GM12874 (cell line): Measurements from ENCODE around the gene SGO2.

Experiments used
- TF ChIP-seq, protein P1 (sequence below): IDR thresholded peaks from 2 replicates; pipeline ENCODE4 v1.5.1; 2011; ENCODE audit warnings: low read depth, mild to moderate bottlenecking, control low read depth, low read length, moderate library complexity; ENCODE audit not compliant: insufficient read depth

The SGO2 gene

DNA sequence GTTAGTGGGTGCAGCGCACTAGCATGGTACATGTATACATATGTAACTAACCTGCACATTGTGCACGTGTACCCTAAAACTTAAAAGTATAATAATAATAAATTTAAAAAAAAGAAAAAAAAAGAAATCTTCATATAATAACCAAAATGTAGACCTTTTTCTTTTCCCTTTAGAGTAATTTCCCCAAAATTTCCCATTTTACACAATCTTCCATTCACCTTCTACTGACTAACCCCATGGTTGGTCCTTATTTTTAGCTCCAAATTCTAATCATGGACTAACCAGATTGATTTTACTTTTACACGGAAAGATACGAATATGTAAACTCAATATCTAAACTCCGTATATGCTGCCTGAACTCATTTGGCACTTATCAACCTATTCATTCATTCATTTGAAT, 23.8 kb upstream of the SGO2 start:
- TF ChIP-seq, protein P1, sequence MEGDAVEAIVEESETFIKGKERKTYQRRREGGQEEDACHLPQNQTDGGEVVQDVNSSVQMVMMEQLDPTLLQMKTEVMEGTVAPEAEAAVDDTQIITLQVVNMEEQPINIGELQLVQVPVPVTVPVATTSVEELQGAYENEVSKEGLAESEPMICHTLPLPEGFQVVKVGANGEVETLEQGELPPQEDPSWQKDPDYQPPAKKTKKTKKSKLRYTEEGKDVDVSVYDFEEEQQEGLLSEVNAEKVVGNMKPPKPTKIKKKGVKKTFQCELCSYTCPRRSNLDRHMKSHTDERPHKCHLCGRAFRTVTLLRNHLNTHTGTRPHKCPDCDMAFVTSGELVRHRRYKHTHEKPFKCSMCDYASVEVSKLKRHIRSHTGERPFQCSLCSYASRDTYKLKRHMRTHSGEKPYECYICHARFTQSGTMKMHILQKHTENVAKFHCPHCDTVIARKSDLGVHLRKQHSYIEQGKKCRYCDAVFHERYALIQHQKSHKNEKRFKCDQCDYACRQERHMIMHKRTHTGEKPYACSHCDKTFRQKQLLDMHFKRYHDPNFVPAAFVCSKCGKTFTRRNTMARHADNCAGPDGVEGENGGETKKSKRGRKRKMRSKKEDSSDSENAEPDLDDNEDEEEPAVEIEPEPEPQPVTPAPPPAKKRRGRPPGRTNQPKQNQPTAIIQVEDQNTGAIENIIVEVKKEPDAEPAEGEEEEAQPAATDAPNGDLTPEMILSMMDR = no peak

DNA sequence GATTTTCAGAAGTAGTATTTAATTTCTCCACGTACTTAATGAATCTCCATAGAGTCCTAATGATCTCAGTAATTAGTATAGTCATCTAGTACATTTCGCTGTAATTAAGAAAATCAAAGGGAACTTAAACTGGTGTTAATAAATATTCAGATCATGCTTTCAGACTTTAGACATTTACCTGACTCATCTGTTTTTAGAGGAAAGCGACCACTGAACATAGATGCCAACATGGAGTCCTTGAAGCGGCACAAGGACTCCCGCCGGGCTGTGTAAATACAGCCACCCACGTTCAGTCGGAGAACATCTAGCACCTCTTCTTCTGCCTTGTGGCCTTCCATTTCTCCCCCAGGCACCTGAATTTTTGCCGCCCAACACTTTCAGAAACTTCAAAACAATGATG, 19.3 kb upstream of the SGO2 start:
- TF ChIP-seq, protein P1 = no peak

DNA sequence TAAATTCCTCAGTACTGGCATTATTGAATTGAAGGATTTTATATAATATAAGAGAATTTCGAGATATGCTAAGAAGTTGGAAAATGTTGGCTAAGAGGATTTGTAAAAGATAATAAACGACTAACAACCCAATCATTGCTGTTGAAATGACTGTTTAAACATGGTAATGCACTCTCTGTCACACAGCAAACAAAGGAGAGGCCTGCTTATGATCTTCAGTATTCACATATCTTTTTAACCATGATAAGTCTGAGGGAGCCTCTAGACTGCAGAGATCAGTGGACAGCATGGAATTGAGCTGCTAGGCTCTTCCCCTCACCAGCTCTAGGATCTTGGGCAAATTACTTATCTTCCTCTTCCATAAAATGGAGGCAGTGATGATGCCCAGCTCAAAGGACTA, 18.8 kb upstream of the SGO2 start:
- TF ChIP-seq, protein P1 = no peak

DNA sequence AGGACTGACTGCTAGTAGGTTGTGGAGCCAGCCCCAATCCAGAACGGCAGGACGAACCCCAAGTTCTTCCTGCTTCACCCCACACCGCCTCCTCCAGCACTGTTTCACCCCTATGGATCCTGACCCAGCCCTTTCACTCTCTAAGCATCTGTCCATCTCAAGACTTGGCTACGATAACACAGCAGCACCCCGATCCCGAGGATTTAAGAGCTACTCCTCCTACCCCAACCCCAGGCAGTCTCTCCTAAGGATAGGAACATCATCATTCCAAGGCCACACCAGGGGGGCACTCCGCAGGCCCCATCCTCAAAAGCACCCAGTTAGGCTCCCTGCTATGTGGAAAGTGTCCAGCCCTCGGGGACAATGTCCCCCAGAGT, 16.8 kb upstream of the SGO2 start:
- TF ChIP-seq, protein P1 = no peak

DNA sequence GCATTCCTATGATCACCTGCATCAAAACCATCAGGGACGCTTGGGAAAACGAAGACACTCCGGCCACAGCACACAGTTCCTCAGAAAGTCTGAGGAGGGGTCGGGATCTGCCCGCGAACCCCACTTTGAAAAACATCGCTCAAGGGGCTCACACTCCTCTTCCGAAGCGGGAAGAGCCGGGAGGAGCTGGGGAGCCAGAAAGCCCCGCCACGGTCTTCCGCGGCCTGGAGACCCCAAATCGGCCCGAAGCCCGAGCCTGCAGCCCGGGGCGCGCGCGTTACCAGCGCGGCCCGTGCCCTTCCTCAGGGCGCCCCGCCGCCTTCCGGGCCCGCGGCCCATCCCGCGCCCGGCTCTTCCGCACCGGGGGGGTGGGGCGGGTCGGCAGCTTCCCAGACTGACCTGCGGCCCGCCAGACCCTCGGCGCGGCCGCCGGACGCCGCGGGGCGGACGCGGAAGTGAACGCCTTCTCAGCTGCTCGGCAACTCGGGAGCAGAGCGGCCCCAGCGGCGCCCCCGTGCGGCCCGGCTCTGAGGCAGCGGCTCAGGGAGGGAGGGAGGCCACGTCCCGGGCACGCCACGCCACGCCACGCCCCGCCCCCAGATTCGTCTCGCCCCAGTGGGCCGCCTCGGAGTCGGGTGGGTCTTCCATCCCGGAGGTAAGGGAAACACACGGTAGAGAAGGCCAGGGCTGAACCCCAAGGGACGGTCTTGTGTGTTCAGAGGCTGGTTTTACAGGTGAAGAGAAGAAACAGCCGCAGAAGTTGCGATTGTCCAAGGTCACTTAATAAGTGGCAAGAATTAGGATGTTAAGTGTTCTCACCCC, 16.2 kb upstream of the SGO2 start, which contains the start of gene KCTD18:
Gene KCTD18 (minus strand): TSS at position 457 of the 822 bp plus-strand sequence. CDS start 3,052 bp downstream, outside the sequence.
- TF ChIP-seq, protein P1 = peak; percentile 93

DNA sequence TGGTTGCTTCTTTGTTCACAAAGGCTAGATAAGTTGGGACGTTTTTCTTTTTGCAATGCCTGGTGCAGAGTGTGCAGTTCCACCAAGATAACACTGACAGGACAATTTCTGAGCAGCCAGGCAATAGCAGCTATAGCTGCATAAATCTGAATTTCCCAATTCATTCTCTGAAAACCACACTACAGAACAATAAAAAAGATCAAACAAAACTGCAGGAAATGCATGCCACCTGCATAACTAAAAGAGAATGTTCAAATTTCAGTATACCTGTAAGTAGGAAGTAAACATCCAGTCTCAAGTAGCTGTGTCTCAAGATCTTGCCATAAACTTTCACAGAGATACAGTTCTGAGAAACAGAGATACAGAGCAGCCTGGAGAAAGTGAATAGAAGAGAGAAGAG, 10.9 kb upstream of the SGO2 start:
- TF ChIP-seq, protein P1 = no peak

DNA sequence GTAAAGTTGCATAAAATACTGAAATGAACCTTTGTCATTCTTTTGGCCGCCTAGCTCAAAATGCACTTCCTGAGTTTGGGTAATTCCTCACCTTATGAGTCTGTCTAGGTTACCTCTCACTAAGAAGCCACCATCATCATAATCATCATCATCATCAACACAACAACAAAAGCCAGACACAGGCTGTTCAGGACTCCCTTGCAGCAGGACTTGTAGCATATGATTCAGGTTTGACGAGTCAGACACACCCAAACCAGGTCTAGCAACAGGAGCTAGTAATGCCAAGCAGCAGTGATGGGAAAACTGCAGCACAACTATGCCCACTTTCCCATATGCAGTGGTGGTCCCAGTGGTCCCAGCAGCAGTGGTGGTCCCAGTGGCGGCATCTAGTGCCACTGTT, 2.8 kb upstream of the SGO2 start:
- TF ChIP-seq, protein P1 = no peak

DNA sequence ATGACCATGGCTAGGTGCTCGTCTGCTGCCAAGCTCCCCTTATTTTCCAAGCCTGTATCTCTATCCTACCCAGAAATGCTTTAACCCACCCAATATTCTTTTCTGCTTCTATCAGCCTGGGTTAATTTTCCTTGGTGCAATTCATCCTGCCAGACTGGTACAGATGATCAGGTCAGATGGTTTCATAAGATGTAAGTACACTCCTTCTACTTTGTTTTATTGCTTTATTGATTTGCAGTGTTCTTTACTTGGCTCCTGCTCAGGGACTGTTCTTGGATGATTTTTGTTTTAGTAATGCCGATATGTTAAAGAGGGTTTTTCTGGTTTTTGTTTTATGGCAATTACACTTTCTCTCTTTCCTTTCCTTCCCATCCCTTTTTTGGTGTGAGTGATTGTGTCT, 2.4 kb upstream of the SGO2 start:
- TF ChIP-seq, protein P1 = no peak
